ENCODE measurements around the gene RYR1. TPM values are rescaled to one million over a fixed set of nuclear protein-coding genes. Genes with fewer than 3 reads are reported as not detected.

RYR1 gene
- total RNA-seq, 4 donors from 2014 or later = 0.20 to 2.1 (median 1.4) TPM

DNA sequence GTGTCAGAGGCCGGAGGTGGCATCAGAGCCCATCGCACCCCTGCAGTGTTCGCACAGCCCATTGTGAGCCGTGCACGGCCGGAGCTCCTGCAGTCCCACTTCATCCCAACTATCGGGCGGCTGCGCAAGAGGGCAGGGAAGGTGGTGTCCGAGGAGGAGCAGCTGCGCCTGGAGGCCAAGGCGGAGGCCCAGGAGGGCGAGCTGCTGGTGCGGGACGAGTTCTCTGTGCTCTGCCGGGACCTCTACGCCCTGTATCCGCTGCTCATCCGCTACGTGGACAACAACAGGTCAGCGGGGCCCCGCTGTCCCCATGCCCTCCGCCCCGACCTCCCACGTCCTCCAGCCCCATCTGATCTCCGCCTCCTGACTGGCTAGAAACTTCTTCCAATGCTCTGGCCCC is 85.7 kb downstream of the RYR1 start:
- WGBS, 2 donors (ENCODE audit: low coverage in 1 of 2) = 87 to 90% methylated on average over 2 to 26 of the region's 26 CpGs
- TF ChIP-seq POLR2A (IDR thresholded peaks at IDR 0.05) (no peak), EP300 (IDR thresholded peaks at IDR 0.05; ENCODE audit: low read depth) (no peak), POLR2AphosphoS5 (IDR thresholded peaks at IDR 0.05) (no peak)
- TF ChIP-seq, protein P1, sequence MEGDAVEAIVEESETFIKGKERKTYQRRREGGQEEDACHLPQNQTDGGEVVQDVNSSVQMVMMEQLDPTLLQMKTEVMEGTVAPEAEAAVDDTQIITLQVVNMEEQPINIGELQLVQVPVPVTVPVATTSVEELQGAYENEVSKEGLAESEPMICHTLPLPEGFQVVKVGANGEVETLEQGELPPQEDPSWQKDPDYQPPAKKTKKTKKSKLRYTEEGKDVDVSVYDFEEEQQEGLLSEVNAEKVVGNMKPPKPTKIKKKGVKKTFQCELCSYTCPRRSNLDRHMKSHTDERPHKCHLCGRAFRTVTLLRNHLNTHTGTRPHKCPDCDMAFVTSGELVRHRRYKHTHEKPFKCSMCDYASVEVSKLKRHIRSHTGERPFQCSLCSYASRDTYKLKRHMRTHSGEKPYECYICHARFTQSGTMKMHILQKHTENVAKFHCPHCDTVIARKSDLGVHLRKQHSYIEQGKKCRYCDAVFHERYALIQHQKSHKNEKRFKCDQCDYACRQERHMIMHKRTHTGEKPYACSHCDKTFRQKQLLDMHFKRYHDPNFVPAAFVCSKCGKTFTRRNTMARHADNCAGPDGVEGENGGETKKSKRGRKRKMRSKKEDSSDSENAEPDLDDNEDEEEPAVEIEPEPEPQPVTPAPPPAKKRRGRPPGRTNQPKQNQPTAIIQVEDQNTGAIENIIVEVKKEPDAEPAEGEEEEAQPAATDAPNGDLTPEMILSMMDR (IDR thresholded peaks at IDR 0.05) = no peak
- DNase-seq = no peak
- H3K4me3 ChIP-seq = no peak overlapping the region
- no peak overlapping the region for H3K27ac ChIP-seq
- no peaks in the 10 kb centered on the region for H3K36me3 ChIP-seq
- in situ Hi-C loops (cut with MboI; ENCODE audit: low pct_ligation_motif_present in 1 of 4, low pct_unique_long_range_greater_than_20kb in 1 of 4, low sequenced_read_pairs in 3 of 4) = no loop called here
- H3K9me3 ChIP-seq = no peaks in the 10 kb centered on the region
- no peaks in the 10 kb centered on the region for H3K27me3 ChIP-seq
- intact Hi-C loops (cut with DNase I; ENCODE audit: low total_unique reads) = no loop called here
- H3K4me1 ChIP-seq = peaks cover 0 to 6% (median 4%) of the 10 kb centered on the region in 4 donors

DNA sequence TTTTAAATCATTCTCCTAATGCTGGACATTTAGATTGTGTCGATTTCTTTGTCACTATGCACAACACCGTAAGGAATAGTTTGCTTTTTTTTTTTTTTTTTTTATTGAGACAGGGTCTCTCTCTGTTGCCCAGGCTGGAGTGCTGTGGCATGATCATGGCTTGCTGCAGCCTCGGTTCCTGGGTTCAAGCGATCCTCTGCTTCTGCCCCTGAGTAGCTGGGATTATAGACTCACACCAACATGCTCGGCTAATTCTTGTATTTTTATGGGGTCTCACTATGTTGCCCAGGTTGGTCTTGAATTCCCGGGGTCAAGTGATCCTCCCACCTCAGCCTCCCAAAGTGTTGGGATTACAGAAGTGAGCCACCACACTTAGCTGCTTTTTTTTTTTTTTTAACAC is 86.5 kb downstream of the RYR1 start:
- in situ Hi-C loops (cut with MboI; ENCODE audit: low pct_ligation_motif_present in 1 of 4, low pct_unique_long_range_greater_than_20kb in 1 of 4, low sequenced_read_pairs in 3 of 4) = loop anchor here in 1 of 4 donors (10.0 kb wide), 1 partner anchor 105 kb away; no protein-coding TSS in a partner anchor
- Histone ChIP-seq H3K4me3 (no peak overlapping the region), H3K4me1 (peaks cover 0 to 4% (median 1%) of the 10 kb centered on the region in 4 donors), H3K36me3 (no peaks in the 10 kb centered on the region), H3K9me3 (no peaks in the 10 kb centered on the region), H3K27me3 (no peaks in the 10 kb centered on the region), H3K27ac (no peak overlapping the region)
- TF ChIP-seq, protein P1 (IDR thresholded peaks at IDR 0.05) = no peak
- TF ChIP-seq EP300 (IDR thresholded peaks at IDR 0.05; ENCODE audit: low read depth) (no peak), POLR2A (IDR thresholded peaks at IDR 0.05) (no peak), POLR2AphosphoS5 (IDR thresholded peaks at IDR 0.05) (no peak)
- 85 to 93% methylated on average over 3 to 6 of the region's 6 CpGs for WGBS, 2 donors (ENCODE audit: low coverage in 1 of 2)
- intact Hi-C loops (cut with DNase I; ENCODE audit: low total_unique reads) = no loop called here
- DNase-seq = no peak

DNA sequence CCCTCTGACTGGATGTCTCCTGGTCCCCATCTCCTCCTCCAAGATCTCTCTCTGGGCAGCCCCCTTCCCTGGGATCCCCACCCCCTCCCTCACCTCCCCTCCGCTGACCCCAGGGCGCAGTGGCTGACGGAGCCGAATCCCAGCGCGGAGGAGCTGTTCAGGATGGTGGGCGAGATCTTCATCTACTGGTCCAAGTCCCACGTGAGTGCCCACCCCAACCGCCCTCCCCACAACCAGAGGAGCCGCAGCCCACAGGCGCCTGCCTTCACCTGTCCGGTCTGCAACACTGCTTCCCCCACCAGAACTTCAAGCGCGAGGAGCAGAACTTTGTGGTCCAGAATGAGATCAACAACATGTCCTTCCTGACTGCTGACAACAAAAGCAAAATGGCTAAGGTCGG is 89.4 kb downstream of the RYR1 start:
- Histone ChIP-seq H3K4me1 (no peaks in the 10 kb centered on the region), H3K4me3 (no peak overlapping the region), H3K9me3 (no peaks in the 10 kb centered on the region), H3K27me3 (no peaks in the 10 kb centered on the region), H3K36me3 (no peaks in the 10 kb centered on the region), H3K27ac (no peak overlapping the region)
- intact Hi-C loops (cut with DNase I; ENCODE audit: low total_unique reads) = no loop called here
- no peak for TF ChIP-seq EP300 (IDR thresholded peaks at IDR 0.05; ENCODE audit: low read depth)
- TF ChIP-seq, protein P1 (IDR thresholded peaks at IDR 0.05) = no peak
- TF ChIP-seq POLR2A (IDR thresholded peaks at IDR 0.05) = no peak
- no peak for TF ChIP-seq POLR2AphosphoS5 (IDR thresholded peaks at IDR 0.05)
- WGBS, 2 donors (ENCODE audit: low coverage in 1 of 2) = 86 to 89% methylated on average over 6 to 15 of the region's 15 CpGs
- no peak for DNase-seq
- in situ Hi-C loops (cut with MboI; ENCODE audit: low pct_ligation_motif_present in 1 of 4, low pct_unique_long_range_greater_than_20kb in 1 of 4, low sequenced_read_pairs in 3 of 4) = loop anchor here in 1 of 4 donors (10.0 kb wide), 1 partner anchor 108 kb away; no protein-coding TSS in a partner anchor

DNA sequence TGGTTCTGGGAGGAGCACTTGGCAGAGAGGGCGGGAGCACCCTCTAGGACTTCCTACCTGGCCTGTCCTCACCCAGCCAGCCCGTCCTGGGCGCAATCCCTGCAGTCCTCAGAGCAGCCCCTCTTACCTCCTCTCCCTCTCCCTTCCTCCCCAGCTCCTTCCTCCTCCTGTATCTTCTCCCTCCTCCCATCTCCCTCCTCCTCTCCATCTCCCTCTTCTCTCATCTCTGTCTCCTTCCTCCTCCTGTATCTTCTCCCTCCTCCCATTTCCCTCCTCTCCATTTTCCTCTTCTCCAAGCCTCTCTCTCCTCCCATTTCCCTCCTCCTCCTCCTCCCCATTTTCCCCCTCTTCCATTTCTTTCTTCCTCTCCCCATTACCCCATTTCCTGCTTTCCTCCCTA is 89.8 kb downstream of the RYR1 start:
- no peak overlapping the region for H3K4me3 ChIP-seq
- H3K27me3 ChIP-seq = no peaks in the 10 kb centered on the region
- H3K27ac ChIP-seq = no peak overlapping the region
- H3K36me3 ChIP-seq = no peaks in the 10 kb centered on the region
- TF ChIP-seq POLR2AphosphoS5 (IDR thresholded peaks at IDR 0.05) (no peak), EP300 (IDR thresholded peaks at IDR 0.05; ENCODE audit: low read depth) (no peak), POLR2A (IDR thresholded peaks at IDR 0.05) (no peak)
- TF ChIP-seq, protein P1 (IDR thresholded peaks at IDR 0.05) = no peak
- intact Hi-C loops (cut with DNase I; ENCODE audit: low total_unique reads) = no loop called here
- no peaks in the 10 kb centered on the region for H3K9me3 ChIP-seq
- 76% methylated on average over 3 of the region's 3 CpGs for whole genome bisulfite sequencing, 2 donors (ENCODE audit: low coverage in 1 of 2)
- in situ Hi-C loops (cut with MboI; ENCODE audit: low pct_ligation_motif_present in 1 of 4, low pct_unique_long_range_greater_than_20kb in 1 of 4, low sequenced_read_pairs in 3 of 4) = loop anchor here in 1 of 4 donors (10.0 kb wide), 1 partner anchor 109 kb away; no protein-coding TSS in a partner anchor
- no peak for DNase-seq
- H3K4me1 ChIP-seq = no peaks in the 10 kb centered on the region

Data from transverse colon (tissue), 4 donors.